Osteoblast (primary cell): ENCODE measurements around the gene ISM2. TPM values are rescaled to one million over a fixed set of nuclear protein-coding genes. Genes with fewer than 3 reads are reported as not detected.

Source experiments
- DNase-seq: peaks from one replicate; pipeline ENCODE4 v3.0.0; 2011; ENCODE audit warnings: low spot score, mixed read lengths; ENCODE audit not compliant: insufficient read length; ENCODE audit errors: missing footprints
- H2AFZ ChIP-seq: 2 replicates; pipeline ENCODE4 v1.6.0; 2011; ENCODE audit warnings: mild to moderate bottlenecking, low read length
- H3K27ac ChIP-seq: 2 replicates; pipeline ENCODE4 v1.5.1; 2011; ENCODE audit warnings: mild to moderate bottlenecking, low read depth, low read length, moderate library complexity
- H3K27me3 ChIP-seq: 2 replicates; pipeline ENCODE4 v1.6.0; 2012; ENCODE audit warnings: mild to moderate bottlenecking, control low read depth, inconsistent platforms, low read length, moderate library complexity; ENCODE audit not compliant: insufficient read depth
- H3K36me3 ChIP-seq: 2 replicates; pipeline ENCODE4 v1.5.1; 2011; ENCODE audit warnings: mild to moderate bottlenecking, low read length, control low read depth, moderate library complexity; ENCODE audit not compliant: insufficient read depth
- H3K4me1 ChIP-seq: 2 replicates; pipeline ENCODE4 v1.5.1; 2011; ENCODE audit warnings: mild to moderate bottlenecking, low read length, control low read depth, moderate library complexity; ENCODE audit not compliant: insufficient read depth
- H3K4me2 ChIP-seq: 2 replicates; pipeline ENCODE4 v1.6.0; 2011; ENCODE audit warnings: mild to moderate bottlenecking, low read length; ENCODE audit not compliant: insufficient read depth
- H3K4me3 ChIP-seq: fragments of 200-600 bp; sonication (generic); 3 replicates; pipeline ENCODE4 v1.5.1; 2012; ENCODE audit warnings: mild to moderate bottlenecking, low read length, inconsistent platforms; ENCODE audit not compliant: insufficient read depth
- H3K79me2 ChIP-seq: 2 replicates; pipeline ENCODE4 v1.6.0; 2012; ENCODE audit warnings: mild to moderate bottlenecking, low read length, control low read depth, inconsistent platforms; ENCODE audit not compliant: insufficient read depth
- H3K9me3 ChIP-seq: 2 replicates; pipeline ENCODE4 v1.5.1; 2011; ENCODE audit warnings: low read depth, low read length, control low read depth
- H4K20me1 ChIP-seq: 2 replicates; pipeline ENCODE4 v1.6.0; 2012; ENCODE audit warnings: mild to moderate bottlenecking, low read length, control low read depth; ENCODE audit not compliant: insufficient read depth
- total RNA-seq: library from RNA; depleted of rRNA; stranded (reverse); fragments of >200 nt; gene quantifications from 2 replicates; pipeline ENCODE4 v1.2.3, GENCODE V29; 2012
- TF ChIP-seq, protein P1 (sequence below): IDR thresholded peaks from 2 replicates; pipeline ENCODE4 v1.5.1; 2011; ENCODE audit warnings: mild to moderate bottlenecking, low read depth, low read length, moderate library complexity; ENCODE audit errors: extremely low read depth

The ISM2 gene
- total RNA-seq, 1 donor = not detected

DNA sequence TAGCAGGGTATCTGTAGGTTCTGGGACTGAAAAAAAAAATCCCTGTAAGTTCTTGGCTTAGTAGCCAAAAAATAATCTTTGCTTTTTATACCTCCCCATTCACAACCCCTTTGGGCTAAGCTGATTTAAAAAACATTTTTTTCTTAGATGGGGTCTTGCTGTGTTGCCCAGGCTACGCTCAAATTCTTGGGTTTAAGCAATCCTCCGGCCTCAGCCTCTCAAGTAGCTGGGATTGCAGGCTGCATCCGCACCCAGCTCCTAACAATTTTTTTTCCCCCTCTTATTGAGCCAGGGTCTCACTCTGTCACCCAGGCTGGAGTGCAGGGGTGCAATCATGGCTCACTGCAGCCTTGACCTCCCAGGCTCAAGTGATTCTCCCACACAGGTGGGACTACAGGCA is 9.1 kb upstream of the ISM2 start:
- H3K4me3 ChIP-seq = no peak overlapping the region
- H3K9me3 ChIP-seq = no peaks in the 10 kb centered on the region
- no peak overlapping the region for H3K27ac ChIP-seq
- no peaks in the 10 kb centered on the region for H4K20me1 ChIP-seq
- H3K4me2 ChIP-seq = no peak overlapping the region
- no peaks in the 10 kb centered on the region for H3K79me2 ChIP-seq
- H3K36me3 ChIP-seq = peaks cover 25% of the 10 kb centered on the region
- H3K27me3 ChIP-seq = no peaks in the 10 kb centered on the region
- no peaks in the 10 kb centered on the region for H3K4me1 ChIP-seq
- no peak overlapping the region for H2AFZ ChIP-seq
- DNase-seq = no peak
- TF ChIP-seq, protein P1, sequence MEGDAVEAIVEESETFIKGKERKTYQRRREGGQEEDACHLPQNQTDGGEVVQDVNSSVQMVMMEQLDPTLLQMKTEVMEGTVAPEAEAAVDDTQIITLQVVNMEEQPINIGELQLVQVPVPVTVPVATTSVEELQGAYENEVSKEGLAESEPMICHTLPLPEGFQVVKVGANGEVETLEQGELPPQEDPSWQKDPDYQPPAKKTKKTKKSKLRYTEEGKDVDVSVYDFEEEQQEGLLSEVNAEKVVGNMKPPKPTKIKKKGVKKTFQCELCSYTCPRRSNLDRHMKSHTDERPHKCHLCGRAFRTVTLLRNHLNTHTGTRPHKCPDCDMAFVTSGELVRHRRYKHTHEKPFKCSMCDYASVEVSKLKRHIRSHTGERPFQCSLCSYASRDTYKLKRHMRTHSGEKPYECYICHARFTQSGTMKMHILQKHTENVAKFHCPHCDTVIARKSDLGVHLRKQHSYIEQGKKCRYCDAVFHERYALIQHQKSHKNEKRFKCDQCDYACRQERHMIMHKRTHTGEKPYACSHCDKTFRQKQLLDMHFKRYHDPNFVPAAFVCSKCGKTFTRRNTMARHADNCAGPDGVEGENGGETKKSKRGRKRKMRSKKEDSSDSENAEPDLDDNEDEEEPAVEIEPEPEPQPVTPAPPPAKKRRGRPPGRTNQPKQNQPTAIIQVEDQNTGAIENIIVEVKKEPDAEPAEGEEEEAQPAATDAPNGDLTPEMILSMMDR = no peak

DNA sequence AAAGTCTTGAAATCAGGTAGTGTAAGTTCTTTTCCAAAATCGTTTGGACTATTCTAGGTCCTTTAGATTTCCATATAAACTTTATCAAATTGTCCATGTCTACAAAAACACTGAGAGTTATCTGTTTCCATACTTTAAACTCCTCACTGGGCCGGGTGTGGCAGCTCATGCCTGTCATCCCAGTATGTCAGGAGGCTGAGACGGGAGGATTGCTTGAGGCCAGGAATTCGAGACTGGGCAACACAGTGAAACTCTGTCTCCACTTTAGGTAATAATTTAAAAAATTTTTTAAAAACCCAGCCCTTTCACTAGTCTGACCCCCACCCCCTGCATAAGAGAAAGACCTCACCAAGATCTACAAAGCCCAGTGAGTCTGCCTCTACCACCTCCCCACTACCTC is 6.4 kb upstream of the ISM2 start:
- no peak for DNase-seq
- Histone ChIP-seq H3K27ac (no peak overlapping the region), H4K20me1 (no peaks in the 10 kb centered on the region), H3K4me1 (no peaks in the 10 kb centered on the region), H3K4me2 (no peak overlapping the region), H3K4me3 (no peak overlapping the region), H3K27me3 (peaks cover 4% of the 10 kb centered on the region), H3K9me3 (no peaks in the 10 kb centered on the region), H3K79me2 (no peaks in the 10 kb centered on the region), H3K36me3 (peaks cover 4% of the 10 kb centered on the region), H2AFZ (no peak overlapping the region)
- TF ChIP-seq, protein P1 = no peak

DNA sequence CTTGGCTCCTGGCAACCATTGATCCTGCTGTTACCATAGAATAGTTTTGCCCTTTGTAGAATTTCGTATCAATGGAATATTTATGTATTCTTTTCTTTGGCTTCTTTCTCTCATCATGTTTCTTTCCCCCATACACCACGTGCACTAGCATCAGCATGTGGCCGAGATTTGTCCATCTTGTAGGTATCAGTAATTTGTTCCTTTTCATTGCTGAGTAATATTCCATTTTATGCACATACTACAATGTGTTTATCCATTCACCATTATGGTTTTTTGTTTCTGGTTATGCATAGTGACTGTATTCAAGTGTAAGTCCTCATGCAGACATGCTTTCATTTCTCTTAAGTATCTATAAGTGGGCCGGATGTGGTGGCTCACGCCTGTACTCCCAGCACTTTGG is 4.5 kb upstream of the ISM2 start:
- peaks cover 4% of the 10 kb centered on the region for H3K36me3 ChIP-seq
- peaks cover 18% of the 10 kb centered on the region for H3K27me3 ChIP-seq
- H3K27ac ChIP-seq = no peak overlapping the region
- H3K4me2 ChIP-seq = no peak overlapping the region
- H3K4me3 ChIP-seq = no peak overlapping the region
- no peaks in the 10 kb centered on the region for H3K79me2 ChIP-seq
- TF ChIP-seq, protein P1 = no peak
- H4K20me1 ChIP-seq = no peaks in the 10 kb centered on the region
- H3K4me1 ChIP-seq = peaks cover 3% of the 10 kb centered on the region
- DNase-seq = no peak
- no peak overlapping the region for H2AFZ ChIP-seq
- no peaks in the 10 kb centered on the region for H3K9me3 ChIP-seq

GRCh38 chr14:77502109-77502782 is 3.6 kb upstream of the ISM2 start:
- Histone ChIP-seq H3K9me3 (no peaks in the 10 kb centered on the region), H3K4me3 (no peak overlapping the region), H3K79me2 (no peaks in the 10 kb centered on the region), H3K36me3 (no peaks in the 10 kb centered on the region), H3K27me3 (peaks cover 24% of the 10 kb centered on the region), H2AFZ (no peak overlapping the region), H3K4me1 (peaks cover 4% of the 10 kb centered on the region), H3K4me2 (no peak overlapping the region), H3K27ac (no peak overlapping the region), H4K20me1 (no peaks in the 10 kb centered on the region)
- DNase-seq = no peak
- TF ChIP-seq, protein P1 = no peak
